Immature natural killer cell (primary cell): ENCODE measurements around the gene ELOVL2. TPM values are rescaled to one million over a fixed set of nuclear protein-coding genes. Genes with fewer than 3 reads are reported as not detected.

Experiments
- DNase-seq, 3 donors: peaks; one replicate each; pipeline ENCODE4 v3.0.0; 2022; ENCODE audit warnings: mixed read lengths in 1 of 3
- H3K27ac Mint-ChIP-seq, 6 donors: one replicate each; pipeline ENCODE4 v1.8.0; 2020; ENCODE audit warnings: mixed read lengths in 6 of 6, mild to moderate bottlenecking in 5 of 6, inconsistent platforms in 4 of 6, moderate library complexity in 3 of 6
- H3K27me3 Mint-ChIP-seq, 3 donors: one replicate each; pipeline ENCODE4 v1.8.0; 2020 to 2021; ENCODE audit warnings: low read depth in 3 of 3, mild to moderate bottlenecking in 3 of 3, mixed read lengths in 3 of 3, moderate library complexity in 3 of 3, inconsistent platforms in 1 of 3
- H3K36me3 Mint-ChIP-seq, 3 donors: one replicate each; pipeline ENCODE4 v1.8.0; 2020; ENCODE audit warnings: mixed read lengths in 3 of 3, inconsistent platforms in 2 of 3, mild to moderate bottlenecking in 2 of 3
- H3K4me1 Mint-ChIP-seq, 2 donors: one replicate each; pipeline ENCODE4 v1.8.0; 2020; ENCODE audit warnings: inconsistent platforms in 2 of 2, mild to moderate bottlenecking in 2 of 2, mixed read lengths in 2 of 2, moderate library complexity in 1 of 2
- H3K4me3 Mint-ChIP-seq, 5 donors: one replicate each; pipeline ENCODE4 v1.8.0; 2020; ENCODE audit warnings: mild to moderate bottlenecking in 5 of 5, mixed read lengths in 5 of 5, inconsistent platforms in 3 of 5, moderate library complexity in 3 of 5
- H3K9me3 Mint-ChIP-seq, 6 donors: one replicate each; pipeline ENCODE4 v1.8.0; 2020; ENCODE audit warnings: mild to moderate bottlenecking in 6 of 6, mixed read lengths in 6 of 6, inconsistent platforms in 4 of 6, moderate library complexity in 3 of 6
- polyA plus RNA-seq, 3 donors: library from polyadenylated mRNA; unstranded; fragments of 300-500 nt; fragmentation: Illumina TruSeq; gene quantifications; one replicate each; pipeline ENCODE4 v1.2.3, GENCODE V29; 2021

ELOVL2 gene
- polyA plus RNA-seq, 3 donors from 2014 or later = not detected

- no peak overlapping the region for H3K4me3 Mint-ChIP-seq
- no peak for DNase-seq
- no peaks in the 10 kb centered on the region for H3K36me3 Mint-ChIP-seq
- H3K27me3 Mint-ChIP-seq = peaks cover 2 to 8% (median 3%) of the 10 kb centered on the region in 3 donors
- H3K4me1 Mint-ChIP-seq = no peaks in the 10 kb centered on the region
- no peak overlapping the region for H3K27ac Mint-ChIP-seq
- H3K9me3 Mint-ChIP-seq = peaks cover 0 to 4% (median 0%) of the 10 kb centered on the region in 6 donors
Observed at GRCh38 chr6:10972196-10972595, 71.9 kb downstream of the ELOVL2 start.

GRCh38 chr6:10970731-10971130 is 73.4 kb downstream of the ELOVL2 start:
- Mint-ChIP-seq H3K36me3 (no peaks in the 10 kb centered on the region), H3K9me3 (peaks cover 0 to 9% (median 7%) of the 10 kb centered on the region in 6 donors), H3K27me3 (peaks cover 2 to 8% (median 3%) of the 10 kb centered on the region in 3 donors), H3K4me1 (no peaks in the 10 kb centered on the region), H3K27ac (no peak overlapping the region), H3K4me3 (no peak overlapping the region)
- DNase-seq = no peak

- Mint-ChIP-seq H3K4me3 (no peak overlapping the region), H3K9me3 (peaks cover 0 to 18% (median 15%) of the 10 kb centered on the region in 6 donors), H3K4me1 (no peaks in the 10 kb centered on the region), H3K27ac (no peak overlapping the region), H3K36me3 (no peaks in the 10 kb centered on the region), H3K27me3 (peaks cover 2 to 10% (median 8%) of the 10 kb centered on the region in 3 donors)
- DNase-seq = no peak
Observed at GRCh38 chr6:10968776-10969175, 75.3 kb downstream of the ELOVL2 start.

GRCh38 chr6:10964684-10965083 is 79.4 kb downstream of the ELOVL2 start:
- Mint-ChIP-seq H3K9me3 (peaks cover 0 to 18% (median 15%) of the 10 kb centered on the region in 6 donors), H3K27me3 (peaks cover 5 to 12% (median 6%) of the 10 kb centered on the region in 3 donors), H3K36me3 (no peaks in the 10 kb centered on the region), H3K4me3 (no peak overlapping the region), H3K4me1 (no peaks in the 10 kb centered on the region), H3K27ac (no peak overlapping the region)
- DNase-seq = no peak

GRCh38 chr6:10963113-10963512 is 81.0 kb downstream of the ELOVL2 start:
- no peak overlapping the region for H3K27ac Mint-ChIP-seq
- no peak overlapping the region for H3K4me3 Mint-ChIP-seq

GRCh38 chr6:10962673-10963072 is 81.4 kb downstream of the ELOVL2 start:
- DNase-seq = no peak
- H3K4me1 Mint-ChIP-seq = no peaks in the 10 kb centered on the region
- H3K9me3 Mint-ChIP-seq = peaks cover 0 to 18% (median 13%) of the 10 kb centered on the region in 6 donors
- peaks cover 3 to 11% (median 3%) of the 10 kb centered on the region in 3 donors for H3K27me3 Mint-ChIP-seq
- H3K27ac Mint-ChIP-seq = no peak overlapping the region
- H3K36me3 Mint-ChIP-seq = no peaks in the 10 kb centered on the region
- H3K4me3 Mint-ChIP-seq = no peak overlapping the region

More at GRCh38 chr6:10963113-10963512, 81.0 kb downstream of the ELOVL2 start:
- Mint-ChIP-seq H3K36me3 (no peaks in the 10 kb centered on the region), H3K9me3 (peaks cover 0 to 18% (median 15%) of the 10 kb centered on the region in 6 donors), H3K4me1 (no peaks in the 10 kb centered on the region), H3K27me3 (peaks cover 3 to 13% (median 6%) of the 10 kb centered on the region in 3 donors)
- DNase-seq = no peak

- peaks cover 3 to 11% (median 3%) of the 10 kb centered on the region in 3 donors for H3K27me3 Mint-ChIP-seq
- DNase-seq = no peak
- H3K9me3 Mint-ChIP-seq = peaks cover 0 to 18% (median 13%) of the 10 kb centered on the region in 6 donors
- no peak overlapping the region for H3K4me3 Mint-ChIP-seq
- H3K27ac Mint-ChIP-seq = no peak overlapping the region
- H3K36me3 Mint-ChIP-seq = no peaks in the 10 kb centered on the region
- no peaks in the 10 kb centered on the region for H3K4me1 Mint-ChIP-seq
Observed at GRCh38 chr6:10961837-10962236, 82.3 kb downstream of the ELOVL2 start.

- H3K4me3 Mint-ChIP-seq = no peak overlapping the region
- peaks cover 0 to 7% (median 2%) of the 10 kb centered on the region in 6 donors for H3K9me3 Mint-ChIP-seq
- H3K27ac Mint-ChIP-seq = no peak overlapping the region
- peaks cover 3 to 9% (median 3%) of the 10 kb centered on the region in 3 donors for H3K27me3 Mint-ChIP-seq
- no peaks in the 10 kb centered on the region for H3K36me3 Mint-ChIP-seq
- DNase-seq = no peak
- H3K4me1 Mint-ChIP-seq = no peaks in the 10 kb centered on the region
Observed at GRCh38 chr6:10960171-10960570, 83.9 kb downstream of the ELOVL2 start.

- no peak for DNase-seq
- Mint-ChIP-seq H3K9me3 (no peaks in the 10 kb centered on the region), H3K4me3 (no peak overlapping the region), H3K4me1 (no peaks in the 10 kb centered on the region), H3K27ac (no peak overlapping the region), H3K27me3 (peaks cover 3 to 8% (median 3%) of the 10 kb centered on the region in 3 donors), H3K36me3 (no peaks in the 10 kb centered on the region)
Observed at GRCh38 chr6:10957414-10957886, 86.7 kb downstream of the ELOVL2 start.

GRCh38 chr6:10956776-10957175 is 87.3 kb downstream of the ELOVL2 start:
- Mint-ChIP-seq H3K36me3 (no peaks in the 10 kb centered on the region), H3K27ac (no peak overlapping the region), H3K9me3 (no peaks in the 10 kb centered on the region), H3K4me3 (no peak overlapping the region), H3K27me3 (peaks cover 3 to 8% (median 3%) of the 10 kb centered on the region in 3 donors), H3K4me1 (no peaks in the 10 kb centered on the region)
- DNase-seq = no peak

GRCh38 chr6:10954590-10955010 is 89.5 kb downstream of the ELOVL2 start:
- H3K4me3 Mint-ChIP-seq = no peak overlapping the region
- peaks cover 0 to 8% (median 3%) of the 10 kb centered on the region in 3 donors for H3K27me3 Mint-ChIP-seq
- no peaks in the 10 kb centered on the region for H3K36me3 Mint-ChIP-seq
- H3K27ac Mint-ChIP-seq = no peak overlapping the region
- DNase-seq = peak; percentile 14 to 35 (median 27)
- H3K9me3 Mint-ChIP-seq = no peaks in the 10 kb centered on the region
- no peaks in the 10 kb centered on the region for H3K4me1 Mint-ChIP-seq

- no peak overlapping the region for H3K27ac Mint-ChIP-seq
- H3K9me3 Mint-ChIP-seq = no peaks in the 10 kb centered on the region
- DNase-seq = no peak
- peaks cover 0 to 10% (median 4%) of the 10 kb centered on the region in 3 donors for H3K27me3 Mint-ChIP-seq
- no peak overlapping the region for H3K4me3 Mint-ChIP-seq
- H3K4me1 Mint-ChIP-seq = no peaks in the 10 kb centered on the region
- no peaks in the 10 kb centered on the region for H3K36me3 Mint-ChIP-seq
Observed at GRCh38 chr6:10951675-10952282, 92.3 kb downstream of the ELOVL2 start.

- Mint-ChIP-seq H3K27ac (no peak overlapping the region), H3K27me3 (peaks cover 2 to 14% (median 4%) of the 10 kb centered on the region in 3 donors), H3K36me3 (no peaks in the 10 kb centered on the region), H3K9me3 (no peaks in the 10 kb centered on the region), H3K4me1 (no peaks in the 10 kb centered on the region), H3K4me3 (no peak overlapping the region)
- no peak for DNase-seq
Observed at GRCh38 chr6:10949579-10950490, 94.3 kb downstream of the ELOVL2 start.

GRCh38 chr6:10947966-10948365 is 96.1 kb downstream of the ELOVL2 start:
- Mint-ChIP-seq H3K36me3 (no peaks in the 10 kb centered on the region), H3K4me1 (no peaks in the 10 kb centered on the region), H3K4me3 (no peak overlapping the region), H3K27me3 (peaks cover 2 to 8% (median 2%) of the 10 kb centered on the region in 3 donors), H3K27ac (no peak overlapping the region), H3K9me3 (no peaks in the 10 kb centered on the region)
- DNase-seq = no peak
